Breast epithelium (tissue), 4 donors: ENCODE data around the gene MYL11. TPM values are rescaled to one million over a fixed set of nuclear protein-coding genes. Genes with fewer than 3 reads are reported as not detected.

Experiments used
- DNase-seq, 2 donors: peaks; one replicate each; pipeline ENCODE4 v3.0.0-alpha.2; 2019; ENCODE audit warnings: low spot score in 2 of 2
- H3K27ac ChIP-seq, 2 donors: fragments of 200-600 bp; sonication (generic) in 1 of 2; one replicate each; pipeline ENCODE4 v1.5.1; 2016 to 2019; ENCODE audit warnings: mild to moderate bottlenecking in 1 of 2
- H3K27me3 ChIP-seq, 2 donors: fragments of 200-600 bp; sonication (generic) in 1 of 2; one replicate each; pipeline versions ENCODE4 v1.5.1 to v1.6.0; 2017 to 2019; ENCODE audit warnings: control low read depth in 1 of 2, mild to moderate bottlenecking in 1 of 2
- H3K36me3 ChIP-seq: fragments of 200-600 bp; one replicate; pipeline ENCODE4 v1.5.1; 2019
- H3K4me1 ChIP-seq, 2 donors: fragments of 200-600 bp; sonication (generic); one replicate each; pipeline ENCODE4 v1.5.1; 2016 to 2019; ENCODE audit warnings: control low read depth in 1 of 2
- H3K4me3 ChIP-seq, 3 donors: fragments of 200-600 bp; sonication (generic); 1 replicate in 2 of 3; 2 replicates in 1 of 3; pipeline ENCODE4 v1.5.1; 2016 to 2019; ENCODE audit warnings: mild to moderate bottlenecking in 3 of 3, moderate library complexity in 2 of 3
- H3K9me3 ChIP-seq, 2 donors: fragments of 200-600 bp; sonication (generic) in 1 of 2; one replicate each; pipeline ENCODE4 v1.5.1; 2016 to 2019; ENCODE audit warnings: control low read depth in 1 of 2
- CTCF ChIP-seq, 3 donors: fragments of 450-650 bp; IDR thresholded peaks; one replicate each; pipeline ENCODE4 v1.5.1; 2016 to 2017; ENCODE audit warnings: antibody characterized with exemption in 3 of 3, mild to moderate bottlenecking in 3 of 3, moderate library complexity in 3 of 3
- POLR2A ChIP-seq: fragments of 450-650 bp; IDR thresholded peaks from one replicate; pipeline ENCODE4 v1.6.1; 2016; ENCODE audit warnings: antibody characterized with exemption, mild to moderate bottlenecking, moderate library complexity
- POLR2AphosphoS5 ChIP-seq, 3 donors: sonication (generic); formaldehyde crosslinking; IDR thresholded peaks; one replicate each; pipeline ENCODE4 v1.6.1; 2017; ENCODE audit warnings: antibody characterized with exemption in 3 of 3
- intact Hi-C: fragments of 100-400 bp; cut with DNase I; formaldehyde crosslinking; loops from one replicate; pipeline ENCODE4 v1.15.1; 2023; ENCODE audit warnings: low total_unique reads
- total RNA-seq, 3 donors: library from RNA; depleted of rRNA; stranded (reverse); fragments of >200 nt; gene quantifications; one replicate each; pipeline ENCODE4 v1.1.0, GENCODE V29; 2016

MYL11 gene
- total RNA-seq, 3 donors from 2014 or later, result not detected

DNA sequence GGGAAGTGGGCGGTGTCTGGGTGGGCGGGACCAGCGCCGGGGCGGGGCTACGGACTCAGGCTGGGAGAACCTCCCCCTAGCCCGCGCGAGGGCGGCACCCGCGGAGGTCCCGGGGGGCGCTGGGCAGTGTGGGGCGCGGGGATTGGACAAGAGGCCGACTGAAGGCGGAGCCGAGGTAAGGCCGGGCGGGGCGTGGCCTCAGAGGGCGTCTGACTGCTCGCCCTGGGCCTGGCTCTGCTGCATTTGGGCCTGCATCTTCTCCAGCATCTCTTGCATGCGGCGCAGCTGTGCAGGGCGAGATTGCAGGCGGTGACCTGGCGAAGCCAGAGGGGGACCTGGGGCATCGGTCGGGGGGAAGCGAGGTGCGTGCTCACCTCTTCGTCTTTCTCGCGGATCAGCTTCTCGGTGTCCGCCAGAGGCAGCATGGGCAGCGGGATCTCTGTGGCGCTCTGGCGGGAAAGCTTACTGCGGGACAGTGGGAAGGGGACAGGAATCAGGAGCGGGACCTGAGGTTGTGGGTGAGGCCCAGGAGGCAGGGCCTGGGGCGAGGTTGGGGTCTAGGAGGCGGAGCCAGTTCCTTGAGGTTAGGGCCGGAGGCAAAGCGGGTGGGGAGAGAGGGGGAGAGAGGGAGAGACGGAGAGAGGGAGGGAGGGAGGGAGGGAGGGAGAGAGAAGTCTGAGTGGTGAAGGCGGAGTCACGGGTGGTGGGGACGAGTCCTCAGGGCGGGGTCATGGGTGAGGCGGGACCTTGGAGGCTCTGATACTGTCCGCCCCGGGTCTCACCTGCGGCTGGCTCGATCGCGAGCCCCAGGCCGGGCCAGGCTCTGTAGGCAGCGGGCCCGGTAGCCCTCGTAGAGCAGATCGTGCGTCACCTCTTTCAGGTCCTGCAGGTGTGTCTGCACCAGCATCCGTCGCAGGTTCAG is 3.9 kb downstream of the MYL11 start:
- peaks cover 0 to 3% of the 10 kb centered on the region in 2 donors for H3K4me1 ChIP-seq
- peak; percentile 99 for DNase-seq
- H3K9me3 ChIP-seq, result no peaks in the 10 kb centered on the region
- H3K27ac ChIP-seq, result peak overlapping the region; percentile 99
- peak overlapping the region; percentile 51 to 94 (median 72) for H3K4me3 ChIP-seq
- intact Hi-C loops, result no loop called here
- H3K36me3 ChIP-seq, result no peaks in the 10 kb centered on the region
- no peaks in the 10 kb centered on the region for H3K27me3 ChIP-seq
- TF ChIP-seq POLR2A (no peak), CTCF (IDR thresholded peaks at IDR 0.05) (peak in 2 of 3 donors; percentile 16 to 25), POLR2AphosphoS5 (IDR thresholded peaks at IDR 0.05) (peak in 2 of 3 donors; percentile 40 to 44)

- peaks cover 0 to 3% of the 10 kb centered on the region in 2 donors for H3K4me1 ChIP-seq
- intact Hi-C loops, result no loop called here
- DNase-seq, result no peak
- H3K9me3 ChIP-seq, result no peaks in the 10 kb centered on the region
- H3K27me3 ChIP-seq, result no peaks in the 10 kb centered on the region
- TF ChIP-seq POLR2AphosphoS5 (IDR thresholded peaks at IDR 0.05), result no peak
- TF ChIP-seq CTCF (IDR thresholded peaks at IDR 0.05), result peak in 1 of 3 donors; percentile 22
- H3K4me3 ChIP-seq, result peak overlapping the region; percentile 51 to 94 (median 72)
- peak overlapping the region; percentile 99 for H3K27ac ChIP-seq
- no peaks in the 10 kb centered on the region for H3K36me3 ChIP-seq
Measured at GRCh38 chr16:30379158-30379783, 4.7 kb downstream of the MYL11 start.

- Histone ChIP-seq H3K36me3 (no peaks in the 10 kb centered on the region), H3K27ac (no peak overlapping the region), H3K9me3 (no peaks in the 10 kb centered on the region), H3K27me3 (no peaks in the 10 kb centered on the region), H3K4me3 (no peak overlapping the region), H3K4me1 (peaks cover 0 to 3% of the 10 kb centered on the region in 2 donors)
- intact Hi-C loops, result no loop called here
- TF ChIP-seq CTCF (IDR thresholded peaks at IDR 0.05), result no peak
- no peak for TF ChIP-seq POLR2AphosphoS5 (IDR thresholded peaks at IDR 0.05)
- no peak for TF ChIP-seq POLR2A
- no peak for DNase-seq
Measured at GRCh38 chr16:30380072-30380802, 5.6 kb downstream of the MYL11 start.

- intact Hi-C loops, result no loop called here
- peaks cover 0 to 3% of the 10 kb centered on the region in 2 donors for H3K4me1 ChIP-seq
- no peaks in the 10 kb centered on the region for H3K36me3 ChIP-seq
- H3K4me3 ChIP-seq, result no peak overlapping the region
- TF ChIP-seq CTCF (IDR thresholded peaks at IDR 0.05) (no peak), POLR2A (no peak), POLR2AphosphoS5 (IDR thresholded peaks at IDR 0.05) (no peak)
- peak overlapping the region in 1 of 2 donors; percentile 38 for H3K27ac ChIP-seq
- H3K27me3 ChIP-seq, result no peaks in the 10 kb centered on the region
- H3K9me3 ChIP-seq, result no peaks in the 10 kb centered on the region
- no peak for DNase-seq
Measured at GRCh38 chr16:30380803-30381208, 6.2 kb downstream of the MYL11 start.
